NT2/D1 (cell line): ENCODE measurements around the gene SERPINB6.

Experiments used
- DNase-seq: peaks from one replicate; pipeline ENCODE4 v3.0.0-alpha.2; 2011; ENCODE audit warnings: low read depth, low spot score
- H3K27me3 ChIP-seq: 2 replicates; pipeline ENCODE4 v1.6.0; 2011; ENCODE audit warnings: mild to moderate bottlenecking; ENCODE audit not compliant: insufficient read length, insufficient read depth
- H3K36me3 ChIP-seq: 2 replicates; pipeline ENCODE4 v1.6.1; 2011; ENCODE audit warnings: mild to moderate bottlenecking, low read length, mixed read lengths; ENCODE audit not compliant: insufficient read depth, insufficient read length
- H3K4me1 ChIP-seq: 2 replicates; pipeline ENCODE4 v1.5.1; 2011; ENCODE audit not compliant: insufficient read depth, insufficient read length
- H3K4me3 ChIP-seq: 2 replicates; pipeline ENCODE4 v1.5.1; 2011; ENCODE audit warnings: low read depth; ENCODE audit not compliant: insufficient read length
- H3K9ac ChIP-seq: 2 replicates; pipeline ENCODE4 v1.6.0; 2011; ENCODE audit warnings: low read depth; ENCODE audit not compliant: insufficient read length
- H3K9me3 ChIP-seq: 2 replicates; pipeline ENCODE4 v1.5.1; 2011; ENCODE audit warnings: mild to moderate bottlenecking, low read length; ENCODE audit not compliant: insufficient read depth
- SUZ12 ChIP-seq: IDR thresholded peaks from 2 replicates; pipeline ENCODE4 v1.6.1; 2011; ENCODE audit not compliant: insufficient read length, insufficient read depth; ENCODE audit errors: extremely low read depth
- YY1 ChIP-seq: IDR thresholded peaks from 2 replicates; pipeline ENCODE4 v1.6.1; 2011; ENCODE audit not compliant: insufficient read length, insufficient read depth
- ZNF274 ChIP-seq: IDR thresholded peaks from 2 replicates; pipeline ENCODE4 v1.6.1; 2011; ENCODE audit warnings: mild to moderate bottlenecking, low read depth, low read length

Gene SERPINB6

DNA sequence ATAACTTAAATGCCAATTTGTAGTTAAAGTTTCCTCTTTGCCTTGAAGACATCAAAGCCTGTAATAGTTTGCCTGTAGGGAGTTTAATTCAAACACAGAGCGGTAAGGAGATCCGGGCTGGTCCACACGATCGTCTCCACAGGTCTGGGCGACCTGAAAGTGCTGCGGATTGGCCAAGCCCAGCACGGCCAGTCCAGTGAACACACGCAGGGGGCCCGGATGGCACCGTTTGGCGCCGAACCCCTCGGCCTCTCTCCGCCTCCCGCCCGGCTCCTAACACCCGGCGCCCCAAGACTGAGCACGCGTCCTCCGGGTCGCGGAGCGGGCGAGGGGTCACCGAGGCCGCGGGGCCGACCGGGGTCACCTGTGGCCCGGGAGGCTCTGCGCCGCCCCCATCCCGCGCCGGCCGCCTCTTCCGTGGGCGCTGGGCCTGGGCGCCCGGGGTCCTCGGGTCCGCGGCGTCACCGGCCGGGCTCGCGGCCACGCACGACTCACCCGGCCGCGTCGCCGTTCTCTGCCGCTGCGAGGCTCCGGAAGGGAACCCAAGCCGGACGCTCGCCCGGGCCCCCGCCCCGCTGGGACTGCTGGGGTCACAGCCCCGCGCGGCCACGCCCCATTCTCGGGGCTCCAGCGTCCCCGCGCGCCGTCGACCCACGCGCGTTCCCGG is 481 bp downstream of the SERPINB6 start:
- H3K27me3 ChIP-seq = no peaks in the 10 kb centered on the region
- H3K4me1 ChIP-seq = no peaks in the 10 kb centered on the region
- peak overlapping the region; percentile 82 for H3K9ac ChIP-seq
- TF ChIP-seq ZNF274 = no peak
- TF ChIP-seq SUZ12 = no peak
- no peak for TF ChIP-seq YY1
- DNase-seq = no peak
- H3K36me3 ChIP-seq = no peaks in the 10 kb centered on the region
- no peaks in the 10 kb centered on the region for H3K9me3 ChIP-seq
- H3K4me3 ChIP-seq = peak overlapping the region; percentile 61

DNA sequence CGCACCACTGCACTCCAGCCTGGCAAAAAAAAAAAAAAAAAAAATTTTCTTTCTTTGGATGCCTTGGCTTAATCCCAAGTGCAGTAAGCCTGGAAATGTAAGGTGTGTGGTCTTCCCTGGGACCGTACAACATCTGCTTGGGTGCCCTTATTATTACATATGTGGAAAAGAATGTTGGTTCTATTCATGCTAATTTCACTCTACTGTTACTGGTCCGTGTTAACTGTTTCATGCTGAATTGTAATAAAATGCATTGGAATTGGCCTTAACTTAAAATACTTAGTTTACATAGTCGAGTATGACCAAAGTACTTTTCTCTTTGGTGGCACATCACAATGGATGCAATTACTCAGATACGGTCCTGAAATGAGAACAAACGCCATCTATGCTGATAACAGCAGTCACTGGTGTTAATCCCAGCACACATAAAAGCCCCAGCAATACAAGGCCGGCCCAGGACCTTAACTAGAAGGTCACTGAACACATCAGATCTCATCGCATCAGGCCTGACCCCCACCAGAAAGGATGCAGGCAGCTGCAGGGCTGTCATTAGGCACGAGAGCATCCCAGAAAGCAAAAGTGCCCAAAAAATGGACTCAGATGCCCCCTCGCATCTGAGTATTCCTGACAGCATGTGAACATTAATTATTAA is 1.2 kb downstream of the SERPINB6 start:
- peak overlapping the region; percentile 61 for H3K4me3 ChIP-seq
- DNase-seq = no peak
- no peaks in the 10 kb centered on the region for H3K27me3 ChIP-seq
- no peaks in the 10 kb centered on the region for H3K9me3 ChIP-seq
- no peaks in the 10 kb centered on the region for H3K4me1 ChIP-seq
- no peaks in the 10 kb centered on the region for H3K36me3 ChIP-seq
- no peak for TF ChIP-seq SUZ12
- TF ChIP-seq YY1 = no peak
- TF ChIP-seq ZNF274 = no peak
- H3K9ac ChIP-seq = peak overlapping the region; percentile 50

DNA sequence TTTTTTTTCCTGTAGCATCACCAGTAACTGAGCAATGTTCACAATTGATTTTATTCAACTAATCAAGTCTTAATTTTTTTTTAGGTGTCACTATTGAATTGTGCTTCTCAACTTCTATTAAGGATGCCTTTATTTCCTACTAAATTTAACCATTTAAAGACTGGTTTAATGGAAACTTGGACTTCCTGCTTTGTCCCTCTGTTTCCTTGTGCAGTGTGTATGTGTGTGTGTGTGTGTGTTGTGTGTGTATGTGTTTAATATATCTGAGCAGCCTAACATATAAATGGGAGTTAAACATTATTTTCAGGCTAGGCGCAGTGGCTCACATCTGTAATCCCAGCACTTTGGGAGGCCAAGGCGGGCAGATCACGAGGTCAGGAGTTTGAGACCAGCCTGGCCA is 1.8 kb downstream of the SERPINB6 start:
- H3K9me3 ChIP-seq = no peaks in the 10 kb centered on the region
- H3K9ac ChIP-seq = no peak overlapping the region
- H3K4me1 ChIP-seq = no peaks in the 10 kb centered on the region
- H3K4me3 ChIP-seq = no peak overlapping the region
- no peaks in the 10 kb centered on the region for H3K36me3 ChIP-seq
- H3K27me3 ChIP-seq = no peaks in the 10 kb centered on the region
- TF ChIP-seq ZNF274 (no peak), YY1 (no peak), SUZ12 (no peak)
- no peak for DNase-seq

- no peaks in the 10 kb centered on the region for H3K9me3 ChIP-seq
- no peak overlapping the region for H3K4me3 ChIP-seq
- H3K4me1 ChIP-seq = no peaks in the 10 kb centered on the region
- no peaks in the 10 kb centered on the region for H3K27me3 ChIP-seq
- no peak for DNase-seq
- TF ChIP-seq ZNF274 (no peak), SUZ12 (no peak), YY1 (no peak)
- no peak overlapping the region for H3K9ac ChIP-seq
- H3K36me3 ChIP-seq = no peaks in the 10 kb centered on the region
These were observed 2.7 kb downstream of the SERPINB6 start for GRCh38 chr6:2968600-2969135.

DNA sequence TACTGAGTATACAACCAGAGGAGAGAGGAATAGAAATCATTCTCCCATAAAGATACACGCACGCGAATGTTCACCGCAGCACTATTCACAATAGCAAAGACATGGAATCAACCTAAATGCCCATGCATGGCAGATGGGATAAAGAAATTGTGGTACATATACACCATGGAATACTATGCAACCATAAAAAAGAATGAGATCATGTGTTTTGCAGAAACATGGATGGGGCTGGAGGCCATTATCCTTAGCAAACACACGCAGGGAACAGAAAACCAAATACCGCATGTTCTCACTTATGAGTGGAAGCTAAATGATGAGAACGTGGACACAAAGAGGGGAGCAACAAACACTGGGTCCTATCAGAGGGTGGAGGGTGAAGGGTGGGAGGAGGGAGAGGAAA is 3.4 kb downstream of the SERPINB6 start:
- Histone ChIP-seq H3K27me3 (no peaks in the 10 kb centered on the region), H3K9me3 (no peaks in the 10 kb centered on the region), H3K4me1 (no peaks in the 10 kb centered on the region), H3K9ac (no peak overlapping the region), H3K36me3 (no peaks in the 10 kb centered on the region), H3K4me3 (no peak overlapping the region)
- no peak for DNase-seq
- TF ChIP-seq ZNF274 (no peak), SUZ12 (no peak), YY1 (no peak)

DNA sequence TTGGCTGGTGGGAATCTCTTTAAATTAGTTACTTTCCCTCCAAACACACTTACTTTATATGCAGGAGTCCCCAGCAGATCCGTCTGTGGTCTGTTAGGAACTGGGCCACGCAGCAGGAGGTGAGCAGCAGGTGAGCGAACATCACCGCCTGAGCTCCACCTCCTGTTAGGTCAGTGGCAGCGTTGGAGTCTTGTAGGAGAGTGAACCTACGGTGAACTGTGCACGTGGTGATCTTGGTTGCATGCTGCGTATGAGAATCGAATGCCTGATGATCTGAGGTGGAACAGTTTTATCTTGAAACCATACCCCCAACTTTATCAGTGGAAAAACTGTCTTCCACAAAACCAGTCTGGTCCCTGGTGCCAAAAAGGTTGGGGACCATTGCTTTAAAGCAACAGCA is 5.0 kb downstream of the SERPINB6 start:
- peaks cover 2% of the 10 kb centered on the region for H3K4me1 ChIP-seq
- no peaks in the 10 kb centered on the region for H3K36me3 ChIP-seq
- no peak for TF ChIP-seq SUZ12
- no peak for TF ChIP-seq ZNF274
- no peak for TF ChIP-seq YY1
- no peaks in the 10 kb centered on the region for H3K9me3 ChIP-seq
- H3K9ac ChIP-seq = no peak overlapping the region
- no peak for DNase-seq
- H3K4me3 ChIP-seq = no peak overlapping the region
- H3K27me3 ChIP-seq = no peaks in the 10 kb centered on the region

GRCh38 chr6:2964793-2965505 is 6.4 kb downstream of the SERPINB6 start:
- no peaks in the 10 kb centered on the region for H3K27me3 ChIP-seq
- no peak for DNase-seq
- no peaks in the 10 kb centered on the region for H3K36me3 ChIP-seq

More at GRCh38 chr6:2964793-2965505, 6.4 kb downstream of the SERPINB6 start:
- H3K9me3 ChIP-seq = no peaks in the 10 kb centered on the region
- H3K9ac ChIP-seq = no peak overlapping the region
- peaks cover 12% of the 10 kb centered on the region for H3K4me1 ChIP-seq
- TF ChIP-seq ZNF274 = no peak
- TF ChIP-seq YY1 = no peak
- no peak for TF ChIP-seq SUZ12
- no peak overlapping the region for H3K4me3 ChIP-seq
